ENCODE measurements around the gene SSX4. TPM values are rescaled to one million over a fixed set of nuclear protein-coding genes. Genes with fewer than 3 reads are reported as not detected.

SSX4 gene, protein sequence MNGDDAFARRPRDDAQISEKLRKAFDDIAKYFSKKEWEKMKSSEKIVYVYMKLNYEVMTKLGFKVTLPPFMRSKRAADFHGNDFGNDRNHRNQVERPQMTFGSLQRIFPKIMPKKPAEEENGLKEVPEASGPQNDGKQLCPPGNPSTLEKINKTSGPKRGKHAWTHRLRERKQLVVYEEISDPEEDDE
- total RNA-seq (2022; extraction: Qiagen RNA extraction) = not detected in 5 replicates

DNA sequence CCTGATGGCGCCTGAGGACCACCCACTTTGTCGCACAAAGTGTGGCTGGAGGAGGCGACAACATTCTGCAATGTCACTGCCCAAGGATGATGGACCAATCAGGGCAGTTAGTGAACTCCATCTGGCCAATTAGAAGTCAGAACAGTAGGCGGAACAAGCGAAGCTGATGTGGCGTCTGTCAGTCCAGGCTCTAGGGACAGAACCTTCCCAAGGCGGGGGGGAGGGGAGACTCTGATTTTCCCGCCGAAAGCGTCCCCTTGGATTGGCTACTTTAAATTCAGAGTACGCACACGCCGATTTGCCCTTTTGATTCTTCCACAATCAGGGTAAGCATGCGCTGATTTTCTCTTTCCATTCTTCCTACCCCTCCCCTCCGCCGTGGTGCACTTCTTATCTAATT lies at the start of gene SSX4:
TSS of gene SSX4 (plus strand) at position 301 of the 400 bp plus-strand sequence. CDS start 515 bp downstream, outside the sequence.

DNA sequence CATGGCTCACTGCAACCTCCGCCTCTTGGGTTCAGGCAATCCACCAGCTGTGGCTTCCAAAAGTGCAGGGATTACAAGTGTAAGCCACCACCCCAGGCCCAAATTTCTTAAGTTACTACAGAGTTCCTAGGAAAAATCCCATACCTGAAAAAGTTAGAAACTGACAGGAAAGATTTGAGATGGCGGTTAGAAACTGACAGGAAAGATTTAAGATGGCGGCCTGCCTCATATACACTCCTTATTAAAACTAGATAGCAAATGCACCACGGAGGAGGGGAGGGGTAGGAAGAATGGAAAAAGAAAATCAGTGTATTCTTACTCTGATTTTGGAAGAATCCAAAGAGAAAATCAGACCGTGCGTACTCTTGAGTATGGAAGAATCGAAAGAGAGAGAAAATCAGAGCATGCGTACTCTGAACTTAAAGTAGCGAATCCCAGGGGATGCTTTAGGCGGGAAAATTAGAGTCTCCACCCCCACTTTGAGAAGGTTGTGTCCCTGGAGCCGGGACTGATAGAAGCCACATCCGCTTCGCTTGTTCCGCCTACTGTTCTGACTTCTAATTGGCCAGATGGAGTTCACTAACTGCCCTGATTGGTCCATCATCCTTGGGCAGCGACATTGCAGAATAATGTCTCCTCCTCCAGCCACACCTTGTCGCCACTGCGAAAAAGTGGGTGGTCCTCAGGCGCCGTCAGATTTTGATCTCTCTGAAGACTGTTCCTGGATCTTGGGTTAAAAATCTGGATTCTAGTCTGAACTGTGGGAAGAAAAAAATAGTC lies 26.8 kb upstream of the SSX4 start, which contains the start of gene SSX3:
TSS of gene SSX3 (minus strand) at position 389 of the 780 bp plus-strand sequence. CDS start 1,454 bp downstream, outside the sequence.

DNA sequence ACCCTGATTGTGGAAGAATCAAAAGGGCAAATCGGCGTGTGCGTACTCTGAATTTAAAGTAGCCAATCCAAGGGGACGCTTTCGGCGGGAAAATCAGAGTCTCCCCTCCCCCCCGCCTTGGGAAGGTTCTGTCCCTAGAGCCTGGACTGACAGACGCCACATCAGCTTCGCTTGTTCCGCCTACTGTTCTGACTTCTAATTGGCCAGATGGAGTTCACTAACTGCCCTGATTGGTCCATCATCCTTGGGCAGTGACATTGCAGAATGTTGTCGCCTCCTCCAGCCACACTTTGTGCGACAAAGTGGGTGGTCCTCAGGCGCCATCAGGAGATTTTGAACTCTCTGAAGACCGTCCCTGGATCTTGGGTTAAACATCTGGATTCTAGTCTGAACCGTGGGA lies 28.5 kb downstream of the SSX4 start, which contains the start of gene SSX4B:
TSS of gene SSX4B (minus strand) at position 101 of the 400 bp plus-strand sequence. CDS start 588 bp downstream, outside the sequence.

Other genes starting within 250 kb of the SSX4 start
- not detected in 5 replicates for gene SSX5, start 186.7 kb upstream of the SSX4 start, total RNA-seq (2022; extraction: Qiagen RNA extraction)
- 0.09 TPM in 1 of 5 replicates, not detected in the others for gene SSX1, start 128.1 kb upstream of the SSX4 start, total RNA-seq (2022; extraction: Qiagen RNA extraction)
- gene SSX3, start 26.8 kb upstream of the SSX4 start, total RNA-seq (2022; extraction: Qiagen RNA extraction) = not detected in 5 replicates
- gene SSX4B, start 28.4 kb downstream of the SSX4 start, total RNA-seq (2022; extraction: Qiagen RNA extraction) = not detected in 5 replicates
- 0.09 to 0.20 TPM (median 0.16 TPM) in 5 replicates for gene SLC38A5, start 86.7 kb downstream of the SSX4 start, total RNA-seq (2022; extraction: Qiagen RNA extraction)
- 68.4 to 73.6 TPM (median 70.8 TPM) in 5 replicates for gene FTSJ1, start 92.7 kb downstream of the SSX4 start, total RNA-seq (2022; extraction: Qiagen RNA extraction)
- 15.2 to 16.7 TPM (median 16.0 TPM) in 5 replicates for gene PORCN, start 125.5 kb downstream of the SSX4 start, total RNA-seq (2022; extraction: Qiagen RNA extraction)
- gene EBP, start 138.3 kb downstream of the SSX4 start, total RNA-seq (2022; extraction: Qiagen RNA extraction) = 127 to 154 TPM (median 148 TPM) in 5 replicates
- 11.2 to 14.4 TPM (median 13.6 TPM) in 5 replicates for gene TBC1D25, start 156.2 kb downstream of the SSX4 start, total RNA-seq (2022; extraction: Qiagen RNA extraction)
- 337 to 558 TPM (median 385 TPM) in 5 replicates for gene RBM3, start 190.9 kb downstream of the SSX4 start, total RNA-seq (2022; extraction: Qiagen RNA extraction)
- gene WDR13, start 214.0 kb downstream of the SSX4 start, total RNA-seq (2022; extraction: Qiagen RNA extraction) = 65.1 to 92.6 TPM (median 88.6 TPM) in 5 replicates

Data from A549 treated with AZD2906 at 1 μM for 4 hours (cell line).